Measurements from ENCODE around the gene PCDHGB2.
A peak's percentile ranks its signal among the peaks of the same experiment; 100 is the strongest.

The PCDHGB2 gene

DNA sequence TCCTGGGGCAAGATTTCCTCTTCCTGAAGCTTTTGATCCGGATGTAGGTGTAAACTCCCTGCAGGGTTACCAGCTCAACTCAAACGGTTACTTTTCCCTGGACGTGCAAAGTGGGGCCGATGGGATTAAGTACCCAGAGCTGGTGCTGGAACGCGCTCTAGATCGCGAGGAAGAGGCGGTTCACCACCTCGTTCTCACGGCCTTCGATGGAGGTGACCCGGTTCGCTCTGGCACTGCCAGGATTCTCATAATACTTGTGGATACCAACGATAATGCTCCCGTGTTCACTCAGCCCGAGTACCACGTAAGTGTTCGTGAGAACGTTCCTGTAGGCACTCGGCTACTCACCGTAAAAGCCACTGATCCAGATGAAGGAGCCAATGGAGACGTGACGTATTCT lies 4.2 kb upstream of the PCDHGB2 start:
- Histone ChIP-seq H3K4me3 (peak overlapping the region; percentile 60), H3K27ac (no peak overlapping the region)
- TF ChIP-seq, protein P1, sequence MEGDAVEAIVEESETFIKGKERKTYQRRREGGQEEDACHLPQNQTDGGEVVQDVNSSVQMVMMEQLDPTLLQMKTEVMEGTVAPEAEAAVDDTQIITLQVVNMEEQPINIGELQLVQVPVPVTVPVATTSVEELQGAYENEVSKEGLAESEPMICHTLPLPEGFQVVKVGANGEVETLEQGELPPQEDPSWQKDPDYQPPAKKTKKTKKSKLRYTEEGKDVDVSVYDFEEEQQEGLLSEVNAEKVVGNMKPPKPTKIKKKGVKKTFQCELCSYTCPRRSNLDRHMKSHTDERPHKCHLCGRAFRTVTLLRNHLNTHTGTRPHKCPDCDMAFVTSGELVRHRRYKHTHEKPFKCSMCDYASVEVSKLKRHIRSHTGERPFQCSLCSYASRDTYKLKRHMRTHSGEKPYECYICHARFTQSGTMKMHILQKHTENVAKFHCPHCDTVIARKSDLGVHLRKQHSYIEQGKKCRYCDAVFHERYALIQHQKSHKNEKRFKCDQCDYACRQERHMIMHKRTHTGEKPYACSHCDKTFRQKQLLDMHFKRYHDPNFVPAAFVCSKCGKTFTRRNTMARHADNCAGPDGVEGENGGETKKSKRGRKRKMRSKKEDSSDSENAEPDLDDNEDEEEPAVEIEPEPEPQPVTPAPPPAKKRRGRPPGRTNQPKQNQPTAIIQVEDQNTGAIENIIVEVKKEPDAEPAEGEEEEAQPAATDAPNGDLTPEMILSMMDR (IDR thresholded peaks at IDR 0.05): no peak
- no peak for DNase-seq (ENCODE audit: low spot score)

DNA sequence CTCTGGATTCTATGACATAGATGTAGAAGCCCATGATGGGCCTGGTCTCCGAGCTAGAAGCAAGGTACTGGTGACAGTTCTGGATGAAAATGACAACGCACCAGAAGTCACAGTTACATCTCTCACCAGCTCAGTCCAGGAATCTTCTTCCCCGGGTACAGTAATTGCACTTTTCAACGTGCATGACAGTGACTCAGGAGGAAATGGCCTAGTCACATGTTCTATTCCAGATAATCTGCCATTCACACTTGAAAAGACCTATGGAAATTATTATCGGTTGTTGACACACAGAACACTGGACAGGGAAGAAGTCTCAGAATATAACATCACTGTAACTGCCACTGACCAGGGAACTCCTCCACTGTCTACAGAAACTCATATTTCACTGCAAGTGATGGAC lies 3.7 kb upstream of the PCDHGB2 start:
- DNase-seq (ENCODE audit: low spot score): no peak
- no peak overlapping the region for H3K27ac ChIP-seq
- no peak overlapping the region for H3K4me3 ChIP-seq
- TF ChIP-seq, protein P1 (IDR thresholded peaks at IDR 0.05): no peak

DNA sequence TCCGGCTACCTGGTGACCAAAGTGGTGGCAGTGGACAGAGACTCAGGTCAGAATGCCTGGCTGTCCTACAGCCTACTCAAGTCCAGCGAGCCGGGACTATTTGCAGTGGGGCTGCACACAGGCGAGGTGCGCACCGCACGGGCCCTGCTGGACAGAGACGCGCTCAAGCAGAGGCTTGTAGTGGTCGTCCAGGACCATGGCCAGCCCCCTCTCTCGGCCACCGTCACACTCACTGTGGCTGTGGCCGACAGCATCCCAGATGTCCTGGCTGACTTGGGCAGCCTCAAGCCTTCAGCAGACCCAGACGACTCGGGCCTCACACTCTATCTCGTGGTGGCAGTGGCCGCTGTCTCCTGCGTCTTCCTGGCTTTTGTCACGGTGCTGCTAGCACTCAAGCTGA lies 2.8 kb upstream of the PCDHGB2 start:
- Histone ChIP-seq H3K27ac (no peak overlapping the region), H3K4me3 (peak overlapping the region; percentile 45)
- DNase-seq (ENCODE audit: low spot score): no peak
- TF ChIP-seq, protein P1 (IDR thresholded peaks at IDR 0.05): no peak

- H3K4me3 ChIP-seq: peak overlapping the region; percentile 49
- H3K27ac ChIP-seq: no peak overlapping the region
These were observed 891 bp downstream of the PCDHGB2 start for GRCh38 chr5:141360685-141361084.

GRCh38 chr5:141362719-141363118 lies 2.9 kb downstream of the PCDHGB2 start:
- TF ChIP-seq, protein P1 (IDR thresholded peaks at IDR 0.05): no peak
- no peak overlapping the region for H3K4me3 ChIP-seq
- H3K27ac ChIP-seq: no peak overlapping the region
- no peak for DNase-seq (ENCODE audit: low spot score)

More at GRCh38 chr5:141360685-141361084, 891 bp downstream of the PCDHGB2 start:
- no peak for DNase-seq (ENCODE audit: low spot score)
- TF ChIP-seq, protein P1 (IDR thresholded peaks at IDR 0.05): no peak

DNA sequence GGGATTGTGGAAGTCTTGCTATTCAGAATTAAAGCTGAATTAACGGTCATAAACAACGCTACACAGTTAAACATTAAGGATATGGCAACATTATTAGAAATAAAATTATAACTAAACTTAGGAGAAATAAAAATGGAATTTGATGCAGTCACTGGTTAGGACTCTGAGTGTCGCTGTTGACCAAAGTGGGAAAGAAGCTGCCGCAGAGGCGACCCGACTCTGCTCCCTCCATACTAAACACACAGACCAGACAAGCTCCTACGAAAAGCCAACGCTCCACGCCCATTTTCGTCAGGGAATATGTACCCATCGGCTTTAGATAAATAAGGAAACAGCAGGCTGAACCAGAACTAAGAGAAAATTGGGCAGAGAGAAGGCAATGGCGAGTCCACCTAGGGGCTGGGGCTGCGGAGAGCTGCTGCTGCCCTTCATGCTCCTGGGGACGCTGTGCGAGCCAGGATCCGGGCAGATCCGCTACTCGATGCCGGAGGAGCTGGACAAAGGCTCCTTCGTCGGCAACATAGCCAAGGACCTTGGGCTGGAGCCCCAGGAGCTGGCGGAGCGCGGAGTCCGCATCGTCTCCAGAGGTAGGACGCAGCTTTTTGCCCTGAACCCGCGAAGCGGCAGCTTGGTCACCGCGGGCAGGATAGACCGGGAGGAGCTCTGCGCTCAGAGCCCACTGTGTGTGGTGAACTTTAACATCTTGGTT lies 4.3 kb downstream of the PCDHGB2 start, which contains the start of gene PCDHGA5:
TSS of gene PCDHGA5 (plus strand) at position 211 of the 709 bp plus-strand sequence. CDS start at position 380, 169 bp downstream.
- Histone ChIP-seq H3K27ac (no peak within 1 kb of the TSS), H3K4me3 (peak within 1 kb of the TSS; percentile 19)
- DNase-seq (ENCODE audit: low spot score): no peak
- TF ChIP-seq, protein P1 (IDR thresholded peaks at IDR 0.05): no peak
